ENCODE results near the gene DNAH1.
A peak's percentile ranks its signal among the peaks of the same experiment; 100 is the strongest.

The DNAH1 gene

DNA sequence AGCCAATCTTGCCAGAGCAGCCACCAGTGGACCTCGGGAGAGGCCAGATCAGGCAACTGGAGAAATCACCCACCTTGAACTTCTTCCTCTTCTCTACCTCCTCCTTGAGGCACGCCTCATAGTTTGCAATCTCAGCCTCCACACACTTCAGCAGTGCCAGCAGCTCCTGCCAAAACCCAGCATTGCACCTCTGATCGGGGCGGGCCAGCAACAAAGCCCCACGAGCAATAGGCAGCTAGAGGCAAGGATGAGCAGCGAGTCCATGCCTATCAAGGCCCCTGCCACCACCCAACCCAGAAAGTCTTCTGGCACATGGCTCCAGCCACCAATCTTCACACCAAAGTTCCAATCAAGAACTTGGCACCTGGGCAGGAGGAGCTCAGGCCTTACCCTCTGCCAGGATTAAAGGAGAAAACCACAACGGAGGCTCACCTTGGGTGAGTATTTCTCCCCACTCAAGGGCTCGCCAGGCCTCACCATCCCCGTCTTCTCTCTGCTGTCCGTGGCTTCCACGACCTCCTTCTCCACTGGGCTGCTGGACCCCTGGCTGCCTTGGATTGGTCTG, 86.7 kb downstream of the DNAH1 start:
- Mint-ChIP-seq H3K27ac (no peak overlapping the region), H3K27me3 (no peaks in the 10 kb centered on the region), H3K9me3 (no peaks in the 10 kb centered on the region), H3K4me1 (peaks cover 5% of the 10 kb centered on the region), H3K4me3 (no peak overlapping the region), H3K36me3 (peaks cover 61% of the 10 kb centered on the region)
- no peak for ATAC-seq

GRCh38 chr3:52403271-52403841, 87.2 kb downstream of the DNAH1 start:
- H3K27ac Mint-ChIP-seq = no peak overlapping the region
- H3K4me3 Mint-ChIP-seq = no peak overlapping the region
- H3K36me3 Mint-ChIP-seq = peaks cover 65% of the 10 kb centered on the region
- peaks cover 11% of the 10 kb centered on the region for H3K4me1 Mint-ChIP-seq
- H3K9me3 Mint-ChIP-seq = no peaks in the 10 kb centered on the region
- no peak for ATAC-seq
- no peaks in the 10 kb centered on the region for H3K27me3 Mint-ChIP-seq

GRCh38 chr3:52403955-52404354, 87.8 kb downstream of the DNAH1 start:
- peaks cover 17% of the 10 kb centered on the region for H3K4me1 Mint-ChIP-seq
- no peaks in the 10 kb centered on the region for H3K9me3 Mint-ChIP-seq
- ATAC-seq = no peak
- H3K36me3 Mint-ChIP-seq = peaks cover 70% of the 10 kb centered on the region
- H3K27ac Mint-ChIP-seq = no peak overlapping the region
- no peaks in the 10 kb centered on the region for H3K27me3 Mint-ChIP-seq
- H3K4me3 Mint-ChIP-seq = no peak overlapping the region

GRCh38 chr3:52404391-52404790, 88.3 kb downstream of the DNAH1 start:
- ATAC-seq = no peak
- peaks cover 70% of the 10 kb centered on the region for H3K36me3 Mint-ChIP-seq
- H3K27ac Mint-ChIP-seq = no peak overlapping the region
- no peak overlapping the region for H3K4me3 Mint-ChIP-seq
- H3K27me3 Mint-ChIP-seq = no peaks in the 10 kb centered on the region
- no peaks in the 10 kb centered on the region for H3K9me3 Mint-ChIP-seq
- peaks cover 21% of the 10 kb centered on the region for H3K4me1 Mint-ChIP-seq

DNA sequence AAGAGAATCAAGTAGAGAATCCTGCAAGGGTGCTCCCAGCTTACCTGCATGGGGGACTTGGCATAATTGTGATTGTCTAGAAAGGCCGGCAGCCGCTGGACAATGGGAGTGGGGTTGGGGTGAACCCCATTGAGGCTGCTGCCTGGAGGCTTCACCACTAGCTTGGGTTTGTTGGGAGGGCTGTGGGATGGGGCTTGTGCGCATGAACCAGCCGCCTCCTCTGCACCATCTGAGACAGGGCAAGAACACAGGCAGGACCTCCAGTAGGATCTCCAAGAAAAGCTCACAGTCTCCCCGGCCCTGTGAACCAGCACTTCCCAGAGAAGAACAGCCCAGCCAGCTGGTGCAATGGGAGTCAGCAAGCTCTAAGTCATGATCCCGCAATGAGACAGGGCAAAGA, 88.9 kb downstream of the DNAH1 start:
- peaks cover 21% of the 10 kb centered on the region for H3K4me1 Mint-ChIP-seq
- peaks cover 70% of the 10 kb centered on the region for H3K36me3 Mint-ChIP-seq
- no peak overlapping the region for H3K4me3 Mint-ChIP-seq
- H3K9me3 Mint-ChIP-seq = no peaks in the 10 kb centered on the region
- no peak for ATAC-seq
- H3K27me3 Mint-ChIP-seq = no peaks in the 10 kb centered on the region
- no peak overlapping the region for H3K27ac Mint-ChIP-seq

DNA sequence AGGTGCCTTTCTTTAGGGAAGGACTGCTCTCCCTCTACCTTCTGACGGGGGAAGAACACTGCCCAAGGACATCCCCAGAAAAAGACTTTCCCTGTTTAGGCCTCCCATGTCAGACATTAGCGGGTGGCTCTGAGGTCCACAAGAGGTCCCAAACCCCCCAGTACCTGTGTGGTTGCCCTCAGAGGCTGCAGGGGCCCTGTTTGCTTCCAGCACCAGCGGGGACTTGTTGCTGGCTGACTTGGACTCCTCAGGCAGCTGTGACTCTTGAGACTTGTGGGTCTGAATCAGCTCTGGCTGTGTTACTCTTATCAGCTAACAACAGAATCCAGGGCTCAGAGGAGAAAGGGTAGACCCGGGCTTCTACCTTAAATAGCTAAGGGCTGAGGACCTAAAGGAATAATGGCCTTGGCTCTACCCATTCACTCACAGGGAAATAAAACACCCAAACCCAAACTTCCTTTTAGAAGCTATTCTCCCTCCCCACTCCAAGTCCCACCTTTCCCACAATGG, 89.5 kb downstream of the DNAH1 start:
- ATAC-seq = no peak
- Mint-ChIP-seq H3K27ac (no peak overlapping the region), H3K27me3 (no peaks in the 10 kb centered on the region), H3K36me3 (peaks cover 65% of the 10 kb centered on the region), H3K4me1 (peaks cover 22% of the 10 kb centered on the region), H3K9me3 (no peaks in the 10 kb centered on the region), H3K4me3 (no peak overlapping the region)

- Mint-ChIP-seq H3K9me3 (no peaks in the 10 kb centered on the region), H3K4me3 (no peak overlapping the region), H3K27me3 (no peaks in the 10 kb centered on the region), H3K36me3 (peaks cover 59% of the 10 kb centered on the region), H3K4me1 (peaks cover 27% of the 10 kb centered on the region), H3K27ac (no peak overlapping the region)
- no peak for ATAC-seq
Observed at GRCh38 chr3:52406231-52406661, 90.1 kb downstream of the DNAH1 start.

DNA sequence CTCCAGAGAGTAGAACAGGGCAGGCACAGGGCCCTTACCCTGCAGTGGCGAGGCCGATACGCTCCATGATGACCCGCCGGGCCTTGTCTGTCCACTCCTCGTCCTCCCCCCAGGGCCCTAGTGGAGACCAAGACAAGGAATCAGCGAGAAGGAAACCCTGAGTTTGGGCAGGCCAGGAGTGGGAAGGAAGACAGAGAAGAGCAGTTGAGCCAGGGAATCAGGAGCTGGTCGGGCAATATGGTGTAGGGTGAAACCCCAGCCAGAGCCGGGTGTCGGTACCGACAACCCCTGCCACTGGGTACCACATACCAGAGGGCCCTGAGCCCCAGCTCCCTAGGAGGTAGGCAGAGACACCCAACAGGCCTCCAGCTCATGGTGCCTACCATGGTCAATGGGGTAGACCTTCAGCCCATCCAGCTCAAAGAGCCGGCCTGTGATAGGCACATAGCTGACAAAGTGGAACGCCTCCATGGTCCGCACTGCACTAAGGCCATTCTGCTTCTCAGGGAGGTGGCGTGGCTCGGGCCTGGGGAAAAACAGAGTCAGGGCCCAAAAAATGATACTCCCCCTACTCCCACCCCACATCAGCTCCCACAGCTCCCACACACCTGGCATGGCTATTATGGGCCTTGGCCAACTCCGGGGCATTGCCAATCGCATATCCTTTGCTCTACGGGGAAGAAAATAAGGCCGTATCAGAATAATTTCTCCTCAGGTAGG, 90.8 kb downstream of the DNAH1 start:
- Mint-ChIP-seq H3K4me3 (no peak overlapping the region), H3K27ac (no peak overlapping the region), H3K4me1 (peaks cover 34% of the 10 kb centered on the region), H3K27me3 (no peaks in the 10 kb centered on the region), H3K9me3 (no peaks in the 10 kb centered on the region), H3K36me3 (peaks cover 52% of the 10 kb centered on the region)
- ATAC-seq = no peak

- H3K27ac Mint-ChIP-seq = peak overlapping the region; percentile 95
- H3K27me3 Mint-ChIP-seq = no peaks in the 10 kb centered on the region
- H3K36me3 Mint-ChIP-seq = peaks cover 44% of the 10 kb centered on the region
Observed at GRCh38 chr3:52407779-52408178, 91.7 kb downstream of the DNAH1 start.

DNA sequence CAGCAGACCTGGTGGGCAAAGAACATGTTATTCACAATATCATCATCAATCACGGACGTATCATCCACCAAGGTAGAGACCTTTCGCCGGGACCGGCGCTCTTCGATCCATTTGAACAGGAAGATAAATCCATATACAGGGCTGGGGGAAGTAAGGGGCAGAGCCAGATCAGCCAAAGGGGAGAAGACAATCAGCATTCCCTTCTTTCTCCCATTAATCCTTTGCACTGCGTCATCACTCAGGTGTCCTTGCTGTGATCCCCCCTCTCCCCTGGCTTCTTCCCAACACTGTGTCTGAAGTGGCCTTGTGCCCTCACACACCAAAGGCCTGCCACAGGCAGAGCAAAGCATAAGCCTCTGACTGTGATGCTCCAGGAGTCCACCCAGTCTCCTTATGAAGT, 92.3 kb downstream of the DNAH1 start:
- peak overlapping the region; percentile 91 for H3K4me3 Mint-ChIP-seq
- no peaks in the 10 kb centered on the region for H3K27me3 Mint-ChIP-seq
- peaks cover 37% of the 10 kb centered on the region for H3K36me3 Mint-ChIP-seq
- H3K9me3 Mint-ChIP-seq = no peaks in the 10 kb centered on the region
- ATAC-seq = no peak
- peak overlapping the region; percentile 95 for H3K27ac Mint-ChIP-seq
- H3K4me1 Mint-ChIP-seq = peaks cover 35% of the 10 kb centered on the region

More at GRCh38 chr3:52407779-52408178, 91.7 kb downstream of the DNAH1 start:
- Mint-ChIP-seq H3K4me3 (peak overlapping the region; percentile 7), H3K9me3 (no peaks in the 10 kb centered on the region), H3K4me1 (peaks cover 35% of the 10 kb centered on the region)
- ATAC-seq = no peak

GRCh38 chr3:52415800-52416199, 99.7 kb downstream of the DNAH1 start:
- no peak for ATAC-seq
- Mint-ChIP-seq H3K4me1 (peaks cover 12% of the 10 kb centered on the region), H3K9me3 (no peaks in the 10 kb centered on the region), H3K36me3 (peaks cover 5% of the 10 kb centered on the region), H3K27ac (no peak overlapping the region), H3K27me3 (no peaks in the 10 kb centered on the region), H3K4me3 (no peak overlapping the region)

- Mint-ChIP-seq H3K4me1 (no peaks in the 10 kb centered on the region), H3K9me3 (no peaks in the 10 kb centered on the region), H3K27me3 (no peaks in the 10 kb centered on the region), H3K36me3 (no peaks in the 10 kb centered on the region), H3K4me3 (no peak overlapping the region), H3K27ac (no peak overlapping the region)
- ATAC-seq = no peak
Observed at GRCh38 chr3:52420388-52420787, 104.3 kb downstream of the DNAH1 start.

DNA sequence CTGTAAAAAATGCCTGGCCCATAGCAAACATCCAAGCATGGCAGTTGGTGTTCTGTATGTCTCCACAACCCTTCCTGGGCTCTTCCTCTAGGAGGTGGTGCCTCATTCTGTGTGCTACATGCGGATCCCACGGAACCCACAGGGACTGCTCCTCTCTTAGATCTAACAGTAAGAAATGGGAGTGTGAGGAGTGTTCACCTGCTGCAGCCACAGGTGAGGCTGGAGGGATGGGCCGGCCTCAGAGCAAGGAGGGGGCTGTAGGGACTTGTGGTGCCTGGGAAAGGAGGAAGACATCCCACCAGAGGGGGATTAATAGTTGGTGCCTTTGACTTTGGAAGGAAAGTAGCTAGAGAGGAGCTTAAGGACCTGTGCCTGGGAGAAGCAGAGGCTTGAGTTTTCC, 106.5 kb downstream of the DNAH1 start:
- Mint-ChIP-seq H3K36me3 (no peaks in the 10 kb centered on the region), H3K9me3 (no peaks in the 10 kb centered on the region), H3K4me1 (no peaks in the 10 kb centered on the region), H3K27ac (no peak overlapping the region), H3K27me3 (no peaks in the 10 kb centered on the region), H3K4me3 (no peak overlapping the region)
- no peak for ATAC-seq

- no peak overlapping the region for H3K4me3 Mint-ChIP-seq
- H3K27me3 Mint-ChIP-seq = no peaks in the 10 kb centered on the region
- ATAC-seq = no peak
- H3K36me3 Mint-ChIP-seq = no peaks in the 10 kb centered on the region
- H3K4me1 Mint-ChIP-seq = no peaks in the 10 kb centered on the region
- H3K27ac Mint-ChIP-seq = no peak overlapping the region
- H3K9me3 Mint-ChIP-seq = no peaks in the 10 kb centered on the region
Observed at GRCh38 chr3:52423173-52423572, 107.1 kb downstream of the DNAH1 start.

DNA sequence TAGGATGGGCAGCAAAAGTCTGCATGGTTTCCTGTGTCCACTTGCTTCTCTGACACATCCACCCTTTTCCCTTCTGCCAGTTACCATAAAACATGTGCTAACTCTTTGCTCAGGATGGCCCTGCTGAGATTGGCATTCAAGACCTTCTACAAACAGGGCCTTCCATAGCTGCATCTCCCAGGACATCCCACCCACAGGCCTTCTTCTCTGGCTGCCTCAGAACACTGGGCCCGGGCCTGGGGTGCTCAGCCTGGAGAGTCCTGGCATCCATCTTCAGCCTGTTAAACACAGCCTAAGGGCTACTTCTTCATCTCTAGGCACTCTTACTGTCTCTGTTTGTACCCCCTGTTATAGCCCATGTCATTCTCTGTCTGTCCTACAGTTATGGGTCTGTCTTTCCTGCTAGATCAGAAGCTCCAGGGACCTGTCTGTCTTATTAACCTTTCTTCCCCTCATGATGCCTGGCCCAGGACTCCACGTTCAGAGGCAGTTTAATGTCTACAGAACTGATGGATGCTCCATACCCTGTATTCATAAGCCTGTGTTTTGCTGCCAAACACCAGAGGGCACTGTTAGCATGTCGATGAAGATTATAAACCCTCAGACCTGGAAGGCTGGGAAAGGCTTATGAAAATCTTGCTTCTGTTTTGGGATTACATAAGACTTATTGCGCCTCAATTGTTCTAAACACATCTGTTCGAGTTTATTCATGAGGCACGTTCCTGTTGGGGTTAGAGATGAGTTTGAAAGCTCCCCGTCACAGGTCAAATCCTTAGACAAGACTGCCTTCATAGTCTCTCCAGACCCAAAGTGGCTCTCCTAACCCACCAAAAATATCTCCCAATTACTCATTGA, 112.3 kb downstream of the DNAH1 start:
- Mint-ChIP-seq H3K4me1 (no peaks in the 10 kb centered on the region), H3K27me3 (no peaks in the 10 kb centered on the region), H3K9me3 (no peaks in the 10 kb centered on the region), H3K27ac (no peak overlapping the region), H3K4me3 (no peak overlapping the region), H3K36me3 (no peaks in the 10 kb centered on the region)
- ATAC-seq = peak; percentile 63
